ENCODE data around the gene SCMH1.

- TF ChIP-seq CTCF (IDR thresholded peaks at IDR 0.05) (no peak), POLR2A (IDR thresholded peaks at IDR 0.05) (no peak), EP300 (IDR thresholded peaks at IDR 0.05) (no peak)
Measured at GRCh38 chr1:41015281-41015896, 226.7 kb downstream of the SCMH1 start.
